ENCODE results near the gene FAM171A1.
"Not testable (repeated sequence)": the region's sequence is repeated elsewhere in the genome, so short reads cannot be mapped to it uniquely, and the experiment has no call there.

Gene FAM171A1

DNA sequence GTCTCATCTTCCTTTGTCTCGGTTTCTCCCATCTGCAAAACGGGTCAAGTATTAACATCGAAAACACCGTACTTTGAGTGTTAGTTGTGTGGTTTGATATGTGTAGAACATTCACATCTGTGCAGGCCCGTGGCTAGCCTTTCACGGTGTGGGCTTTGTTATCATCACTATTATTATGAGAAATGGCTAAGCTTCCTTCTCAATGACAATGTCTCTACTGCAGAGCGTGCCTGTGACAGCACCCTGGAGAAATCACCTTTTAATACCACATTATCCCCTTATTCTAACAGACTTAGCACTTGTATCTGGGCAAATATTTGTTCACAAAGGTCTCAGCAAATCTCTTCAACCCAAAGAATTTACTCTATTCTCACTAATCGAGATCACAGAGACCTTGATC lies 55.8 kb downstream of the FAM171A1 start:
- DNase-seq, result no peak

DNA sequence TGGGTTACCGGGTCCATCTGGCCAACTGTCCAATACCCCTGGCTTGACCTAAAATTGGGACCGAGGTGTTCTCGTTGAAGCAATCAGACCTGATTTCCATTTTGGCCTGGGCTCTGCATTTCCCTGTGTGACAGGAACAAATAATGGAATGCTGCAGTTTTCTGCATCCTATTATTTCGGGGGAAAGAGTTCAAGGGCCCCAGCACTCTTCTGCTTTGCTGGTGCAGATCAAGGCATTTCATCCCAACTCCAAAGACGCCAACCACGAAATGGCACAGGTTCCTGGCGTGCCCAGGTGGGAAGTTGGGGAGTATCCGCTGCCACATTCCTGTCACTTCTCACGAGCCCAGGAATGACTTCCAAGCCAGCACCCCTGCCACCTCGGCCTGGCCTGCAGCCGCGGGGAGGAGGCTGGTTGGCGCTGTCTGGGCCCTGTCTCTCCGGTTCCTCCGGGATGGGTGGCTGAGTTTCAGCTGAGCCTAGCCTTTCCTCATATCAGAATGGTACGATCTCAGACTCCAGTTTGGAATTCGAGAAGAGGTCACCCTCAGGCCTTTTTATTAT lies 56.5 kb downstream of the FAM171A1 start:
- no peak for DNase-seq

DNA sequence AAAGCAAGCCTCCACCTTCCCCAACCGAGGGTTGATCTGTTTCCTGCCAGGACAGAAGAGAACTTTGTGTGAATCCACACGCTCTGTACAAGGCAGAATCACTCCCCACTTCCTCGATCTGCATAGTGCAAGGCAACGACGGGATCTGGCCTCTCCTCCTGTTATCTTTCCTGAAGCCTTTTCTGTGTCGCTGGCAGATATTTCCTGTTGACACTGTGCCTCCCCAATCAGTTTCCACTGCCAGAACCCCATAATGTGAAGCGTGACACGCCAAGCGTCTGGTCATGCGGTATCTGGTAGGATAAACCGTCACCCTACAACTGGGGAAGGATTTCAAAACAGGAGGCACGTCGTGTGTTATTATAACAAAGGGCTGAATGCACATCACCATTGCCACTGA lies 57.2 kb downstream of the FAM171A1 start:
- DNase-seq, result no peak

DNA sequence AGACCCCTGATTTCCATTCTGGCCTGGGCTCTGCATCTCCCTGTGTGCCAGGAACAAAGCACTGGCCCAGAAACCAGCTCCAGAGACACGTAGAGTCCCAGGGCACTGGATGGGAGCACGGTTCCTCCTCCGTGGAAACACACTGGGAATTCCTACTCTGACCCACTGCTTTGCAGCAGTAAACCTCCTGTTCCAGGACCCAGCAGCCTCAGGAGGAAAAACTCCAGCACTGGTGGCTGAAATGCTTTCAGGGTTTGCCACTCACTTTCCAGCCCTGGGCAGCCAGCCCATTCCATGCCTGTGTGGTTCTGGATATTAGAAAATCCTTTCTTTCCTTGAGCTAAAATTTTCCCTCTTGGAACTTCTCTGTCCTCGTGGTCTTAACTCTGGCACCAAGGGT lies 58.0 kb downstream of the FAM171A1 start:
- no peak for DNase-seq

DNA sequence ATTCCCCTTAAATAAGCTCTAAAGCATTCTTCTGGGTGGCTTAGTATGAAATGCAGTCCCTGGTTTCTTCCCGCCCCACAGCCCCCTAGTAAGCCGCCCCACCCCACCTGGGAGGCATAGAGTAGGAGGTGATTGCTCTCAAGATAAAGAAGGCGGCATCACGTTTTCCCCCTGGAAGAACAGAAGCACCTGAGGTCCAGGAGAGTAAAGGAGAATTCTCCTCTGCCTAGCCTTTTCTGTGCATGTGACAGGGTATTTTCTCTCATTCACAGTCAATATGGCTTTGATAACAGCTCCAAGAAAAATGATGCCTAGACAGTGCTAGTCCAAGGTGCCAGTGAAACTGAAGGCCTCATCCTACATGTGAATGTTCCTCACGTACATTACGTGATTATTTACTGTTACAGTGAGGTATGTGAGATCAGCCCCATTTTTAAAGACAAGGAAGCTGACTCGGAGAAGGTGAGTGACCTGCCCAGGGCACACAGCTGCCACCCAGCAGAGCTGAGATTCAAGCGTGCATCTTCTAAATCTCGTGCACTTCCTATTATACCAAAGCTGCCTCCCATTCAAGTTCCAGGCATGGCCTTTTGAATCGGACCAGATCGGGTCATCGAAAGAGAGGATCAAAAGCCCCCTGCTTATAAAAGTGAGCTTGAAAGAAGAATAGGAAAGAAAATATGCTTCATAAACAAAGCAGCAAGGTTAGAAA lies 59.4 kb downstream of the FAM171A1 start:
- no peak for DNase-seq

DNA sequence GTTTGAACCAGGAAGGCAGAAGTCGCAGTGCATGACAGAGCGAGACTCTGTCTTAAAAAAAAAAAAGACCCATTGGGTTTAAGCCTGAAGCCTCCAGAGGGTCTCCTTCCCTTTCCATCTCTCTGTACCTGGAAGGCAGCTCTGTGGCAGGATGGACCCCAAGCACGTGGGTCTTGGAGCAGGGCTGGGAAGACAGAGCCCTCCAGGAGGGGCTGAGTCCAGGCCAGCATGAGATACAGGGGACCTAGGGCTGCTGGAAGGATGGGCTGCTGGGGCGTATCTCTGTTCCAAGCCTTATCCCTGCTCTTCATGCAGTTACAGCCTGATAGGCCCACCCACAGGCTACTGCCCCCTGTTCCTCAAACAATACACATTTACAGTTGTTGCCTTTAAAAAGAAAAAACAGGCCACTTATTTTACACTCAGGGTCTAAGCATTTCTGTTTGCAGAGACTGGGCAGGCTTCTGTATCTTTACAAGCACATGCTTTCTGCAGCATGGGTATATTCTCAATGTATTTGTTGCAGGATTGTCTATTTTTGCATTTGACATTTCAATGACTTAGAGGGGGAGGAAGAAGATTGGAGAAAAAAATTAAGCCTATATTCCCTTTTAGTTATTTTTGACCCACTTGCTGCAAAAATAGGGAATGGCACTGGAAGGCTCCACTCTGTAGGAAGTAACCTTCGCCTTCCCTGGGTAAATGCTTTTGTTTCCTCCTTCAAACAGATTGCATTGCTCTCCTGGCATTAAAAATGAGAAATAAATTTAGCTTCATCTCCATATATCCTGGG lies 60.1 kb downstream of the FAM171A1 start:
- DNase-seq, result no peak

DNA sequence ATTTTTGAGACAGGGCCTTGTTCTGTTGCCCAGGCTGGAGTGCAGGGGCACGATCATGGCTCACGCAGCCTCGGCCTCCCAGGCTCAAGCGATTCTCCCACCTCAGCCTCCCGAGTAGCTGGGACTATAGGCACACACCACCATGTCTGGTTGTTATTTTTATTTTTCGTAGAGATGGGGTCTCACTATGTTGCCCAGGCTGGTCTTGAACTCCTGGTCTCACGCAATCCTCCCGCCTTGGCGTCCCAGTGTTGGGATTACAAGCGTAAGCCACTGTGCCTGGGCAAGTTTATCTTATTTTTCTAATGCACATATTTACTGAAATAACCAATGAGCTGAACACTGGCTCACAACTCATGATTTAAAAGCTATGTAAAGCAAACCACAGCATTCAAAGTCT lies 61.9 kb downstream of the FAM171A1 start:
- DNase-seq, result no peak

DNA sequence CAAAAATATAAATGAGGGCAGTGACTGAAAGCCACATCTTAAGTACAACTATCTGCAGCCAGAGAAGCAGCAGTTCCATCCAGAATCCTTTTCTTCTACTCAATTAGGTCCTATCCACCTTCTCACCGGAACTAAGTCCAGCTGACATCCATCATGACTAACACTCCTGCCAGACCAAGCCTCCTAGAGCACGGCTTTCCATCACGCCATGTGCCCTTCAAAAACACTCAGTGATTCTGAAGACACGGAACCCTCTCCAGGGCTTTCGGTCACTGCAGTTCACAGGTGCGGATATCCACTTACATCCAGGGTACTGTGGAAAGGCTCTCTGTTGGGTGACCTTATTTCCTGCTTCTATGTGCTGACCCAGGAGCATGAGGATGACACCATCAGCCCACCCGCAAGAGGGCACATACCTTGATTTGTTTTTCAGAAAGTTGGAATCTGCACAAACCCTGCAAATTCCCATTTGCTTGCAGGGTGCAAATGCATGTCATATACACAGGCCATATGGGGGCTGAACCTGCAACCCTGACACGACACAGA lies 64.3 kb downstream of the FAM171A1 start:
- DNase-seq, result no peak

DNA sequence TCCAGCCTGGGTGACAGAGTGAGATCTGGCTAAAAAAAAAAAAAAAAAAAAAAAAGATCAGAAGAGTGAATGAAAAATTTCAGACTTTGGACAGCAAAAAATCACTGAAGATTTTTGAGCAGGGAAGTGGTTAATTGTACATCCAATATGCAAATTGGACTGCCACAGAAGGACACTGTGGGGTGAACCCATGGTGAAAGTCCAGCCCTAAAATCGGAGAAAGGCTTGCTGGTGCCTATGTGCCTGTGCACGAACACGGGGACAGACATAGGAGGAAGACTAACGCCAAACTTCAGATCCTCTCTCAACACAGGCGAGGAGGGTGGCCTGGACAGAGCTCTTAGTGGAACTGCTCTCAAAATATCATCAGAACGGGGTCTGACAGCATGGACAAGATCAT lies 65.5 kb downstream of the FAM171A1 start:
- no peak for DNase-seq

DNA sequence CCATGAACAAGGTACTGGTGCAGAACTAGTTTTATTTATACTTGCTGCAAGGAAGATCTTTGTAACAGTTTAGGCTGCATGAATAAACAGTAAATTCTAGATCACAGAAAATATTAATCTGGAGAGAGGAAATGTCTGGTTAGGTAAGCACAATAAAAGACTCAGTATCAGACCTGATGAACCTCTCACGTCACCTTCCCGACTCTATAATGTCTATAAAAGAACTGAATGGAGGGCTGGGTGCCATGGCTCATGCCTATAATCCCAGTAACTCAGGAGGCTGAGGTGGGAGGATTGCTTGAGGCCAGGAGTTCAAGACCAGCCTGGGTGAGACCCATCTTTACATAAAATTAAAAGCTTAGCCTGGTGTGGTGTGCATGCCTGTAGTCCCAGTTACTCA lies 65.9 kb downstream of the FAM171A1 start:
- no peak for DNase-seq

DNA sequence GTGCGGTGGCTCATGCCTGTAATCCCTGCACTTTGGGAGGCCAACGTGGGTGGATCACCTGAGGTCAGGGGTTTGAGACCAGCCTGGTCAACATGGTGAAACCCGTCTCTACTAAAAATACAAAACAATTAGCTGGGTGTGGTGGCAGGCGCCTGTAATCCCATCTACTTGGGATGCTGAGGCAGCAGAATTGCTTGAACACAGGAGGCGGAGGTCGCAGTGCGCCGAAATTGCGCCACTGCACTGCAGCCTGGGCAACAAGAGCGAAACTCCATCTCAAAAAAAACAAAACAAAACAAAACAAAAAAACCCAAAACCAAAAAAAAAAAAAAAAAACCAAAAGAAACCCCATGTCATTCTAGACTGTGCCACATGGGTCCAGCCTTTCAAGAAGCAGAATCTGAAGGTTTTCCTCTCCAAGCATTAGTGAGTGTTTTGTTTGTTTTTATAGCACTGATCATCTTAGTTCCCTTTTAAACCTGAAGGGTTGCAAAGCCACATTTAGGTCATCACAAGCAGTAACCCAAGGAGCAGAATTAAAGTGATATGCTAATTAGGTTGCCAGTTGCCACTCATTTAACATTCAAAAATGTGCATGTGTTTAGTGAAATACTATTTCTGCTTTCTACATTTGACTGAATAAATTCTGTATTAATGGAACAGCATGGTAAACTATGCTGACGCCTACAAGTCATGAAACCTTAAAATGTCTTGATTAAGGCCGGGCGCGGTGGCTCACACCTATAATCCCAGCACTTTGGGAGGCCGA lies 68.7 kb downstream of the FAM171A1 start:
- not testable (repeated sequence) for DNase-seq

DNA sequence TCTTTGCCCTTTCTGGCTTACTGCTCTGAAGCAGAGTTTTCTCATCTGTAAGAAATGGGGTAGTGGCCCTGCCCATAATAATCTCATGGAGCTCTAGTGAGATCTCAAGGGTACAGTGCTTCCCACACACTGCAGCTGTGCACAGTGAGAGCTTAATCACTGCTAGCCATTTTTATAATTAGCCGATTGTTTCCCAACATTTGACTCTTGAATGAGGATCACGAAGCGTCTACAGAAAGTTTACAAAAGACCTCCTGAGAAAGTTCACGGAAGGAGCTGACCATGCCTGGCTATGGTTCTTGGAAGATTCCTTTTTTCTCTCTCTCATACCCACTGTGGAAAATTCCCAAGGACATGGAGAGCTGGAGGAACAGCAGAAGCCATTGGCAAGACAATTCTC lies 70.4 kb downstream of the FAM171A1 start:
- no peak for DNase-seq

DNA sequence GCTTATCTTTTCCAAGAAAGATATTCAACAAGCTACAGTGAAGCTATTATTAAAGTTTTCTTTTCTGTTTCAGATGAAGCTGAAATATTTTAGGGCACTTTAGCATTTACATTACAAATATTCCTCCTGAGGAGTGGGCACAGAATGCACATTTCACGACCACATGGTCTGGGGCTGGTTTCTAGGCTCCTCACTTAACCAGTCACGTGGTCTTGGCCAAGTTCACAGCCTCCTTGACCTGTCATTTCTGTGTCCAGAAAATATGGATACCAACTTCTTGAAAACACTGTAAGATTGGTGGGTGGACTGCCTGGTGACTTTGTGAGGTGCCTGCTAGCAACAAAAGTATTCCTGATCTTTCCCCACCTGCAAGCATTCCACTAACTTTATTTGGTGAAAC lies 70.9 kb downstream of the FAM171A1 start:
- no peak for DNase-seq

DNA sequence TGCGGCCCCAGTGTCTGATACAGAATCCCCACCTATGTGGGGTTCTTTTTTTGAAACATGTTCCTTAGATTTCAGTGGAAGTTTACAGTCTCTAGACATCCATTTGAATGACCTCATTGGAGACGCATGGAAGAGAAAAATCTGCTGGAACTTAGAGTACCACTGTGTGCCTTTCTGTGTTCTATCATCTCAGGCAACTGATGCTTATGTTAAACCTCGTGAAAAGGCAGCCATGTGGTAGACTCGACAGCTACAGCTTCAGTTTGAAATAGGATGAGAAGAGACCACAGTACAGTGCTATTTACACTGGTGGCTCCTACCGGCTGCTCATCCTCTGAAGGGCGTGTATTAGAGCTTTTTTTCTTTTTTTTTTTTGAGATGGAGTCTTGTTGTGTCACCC lies 74.4 kb downstream of the FAM171A1 start:
- no peak for DNase-seq

DNA sequence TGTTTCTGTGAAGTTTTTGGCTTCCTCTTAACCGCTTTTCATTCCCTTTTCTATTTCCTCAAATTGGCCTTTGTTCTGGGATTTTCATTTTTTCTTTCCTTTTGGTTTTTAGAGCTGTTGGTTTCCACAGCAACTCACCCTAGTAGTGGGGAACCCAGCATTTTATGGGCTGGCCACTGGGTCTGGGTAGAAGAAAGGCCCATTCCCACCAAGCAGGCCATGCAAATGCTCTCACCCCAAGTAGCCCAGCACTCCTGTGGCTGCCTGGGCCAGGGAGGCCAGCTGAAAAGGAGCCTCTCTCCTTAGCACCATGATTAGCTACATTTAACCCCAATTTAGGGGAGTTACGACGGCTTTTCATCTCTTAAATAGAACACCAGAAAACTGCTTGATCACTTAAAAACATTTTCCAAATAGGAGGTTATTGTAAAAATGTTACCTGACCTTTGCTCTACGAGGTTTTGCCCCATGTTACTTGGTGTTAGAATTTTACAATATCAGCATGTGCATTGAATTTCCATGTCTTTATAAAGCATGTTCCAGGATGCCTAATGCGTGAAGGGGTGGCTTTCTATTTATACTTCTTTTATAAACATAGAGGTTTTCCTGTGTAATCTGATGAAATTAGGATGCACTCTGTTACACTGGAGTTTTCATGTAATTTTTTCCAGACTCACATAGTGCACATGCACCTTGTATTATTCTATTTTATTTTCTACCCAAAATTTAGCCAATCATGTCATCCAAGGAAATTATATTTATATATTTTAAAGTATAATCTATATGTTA lies 75.4 kb downstream of the FAM171A1 start:
- no peak for DNase-seq

DNA sequence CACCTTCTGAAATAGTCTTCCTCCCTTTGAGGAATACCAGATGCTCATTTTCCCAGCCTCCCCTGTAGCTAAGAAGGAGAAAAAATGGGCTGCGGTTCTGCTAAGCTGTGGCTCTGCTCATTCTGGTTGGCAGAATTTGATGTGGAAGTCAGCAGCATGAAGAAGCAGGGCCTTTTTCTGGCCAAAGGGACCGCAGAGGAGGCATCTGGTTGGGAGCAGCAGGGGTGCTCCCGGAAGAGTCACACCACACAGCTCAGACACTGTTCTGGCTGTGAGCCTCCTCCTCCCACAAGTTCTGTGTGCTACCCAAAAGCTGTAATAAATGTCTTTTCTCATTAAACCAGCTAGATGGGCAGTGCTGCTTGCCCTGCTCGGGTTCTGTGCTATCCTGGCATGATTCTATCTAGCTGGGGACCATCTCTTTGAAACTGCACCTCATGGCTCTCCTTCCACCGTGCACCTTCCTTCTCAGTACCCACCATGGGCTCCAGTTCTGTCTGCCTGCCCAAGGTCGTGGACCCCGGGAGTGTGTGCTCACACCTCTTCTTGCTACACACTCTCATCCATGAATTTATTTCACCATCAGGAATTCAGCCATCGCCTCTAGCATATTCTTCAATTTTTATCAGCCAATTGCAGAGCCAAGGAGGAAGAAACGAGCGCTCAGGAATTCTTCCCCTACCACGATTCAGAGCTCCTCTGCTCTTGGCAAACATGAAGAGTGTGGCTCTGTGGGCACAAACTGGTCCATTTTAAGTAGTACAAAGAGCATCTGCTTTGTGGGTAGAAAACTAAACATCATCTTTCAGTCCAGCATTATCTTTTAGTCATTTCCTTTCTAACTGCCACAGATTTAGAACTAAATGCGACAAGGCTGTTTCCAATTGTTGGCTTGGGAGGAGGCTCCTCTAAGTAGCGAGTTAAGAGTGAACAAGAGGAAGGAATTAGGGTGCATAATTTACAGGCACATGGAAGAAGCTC lies 76.9 kb downstream of the FAM171A1 start:
- DNase-seq, result no peak

DNA sequence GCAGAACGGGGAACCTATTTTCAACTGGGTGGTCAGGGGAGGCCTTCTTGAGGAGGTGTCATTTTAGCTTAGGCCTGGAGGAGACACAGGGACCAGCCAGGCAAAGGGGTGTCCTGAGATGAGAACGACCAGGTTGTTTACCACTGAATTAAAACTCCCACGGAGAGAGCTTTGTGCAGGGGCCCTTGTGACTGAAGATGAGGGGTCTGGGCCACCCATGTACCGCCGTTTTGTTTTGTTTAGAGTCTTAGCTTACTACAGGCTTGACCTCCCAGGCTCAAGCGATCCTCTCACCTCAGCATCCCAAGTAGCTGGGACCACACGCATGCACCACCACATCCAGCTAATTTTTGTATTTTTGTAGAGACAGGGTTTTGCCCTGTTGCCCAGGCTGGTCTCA lies 80.4 kb downstream of the FAM171A1 start:
- no peak for DNase-seq

DNA sequence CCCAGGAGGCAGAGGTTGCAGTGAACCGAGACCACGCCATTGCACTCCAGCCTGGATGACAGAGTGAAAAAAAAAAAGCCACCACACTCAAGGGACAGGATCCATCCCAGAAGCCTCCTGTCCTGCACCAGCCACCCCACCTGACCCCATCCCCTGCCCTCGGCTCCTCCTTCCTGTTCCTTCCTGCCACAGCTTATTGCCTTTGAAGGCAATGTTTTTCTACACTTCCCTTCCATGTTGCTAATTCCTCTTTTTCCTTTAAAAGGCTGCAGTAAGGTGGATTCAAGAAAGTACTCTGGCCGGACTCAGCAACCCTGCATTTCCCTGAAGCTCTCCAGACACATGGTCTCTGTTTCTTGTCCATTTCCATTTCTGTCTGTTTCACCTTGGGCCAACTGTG lies 80.9 kb downstream of the FAM171A1 start:
- no peak for DNase-seq

DNA sequence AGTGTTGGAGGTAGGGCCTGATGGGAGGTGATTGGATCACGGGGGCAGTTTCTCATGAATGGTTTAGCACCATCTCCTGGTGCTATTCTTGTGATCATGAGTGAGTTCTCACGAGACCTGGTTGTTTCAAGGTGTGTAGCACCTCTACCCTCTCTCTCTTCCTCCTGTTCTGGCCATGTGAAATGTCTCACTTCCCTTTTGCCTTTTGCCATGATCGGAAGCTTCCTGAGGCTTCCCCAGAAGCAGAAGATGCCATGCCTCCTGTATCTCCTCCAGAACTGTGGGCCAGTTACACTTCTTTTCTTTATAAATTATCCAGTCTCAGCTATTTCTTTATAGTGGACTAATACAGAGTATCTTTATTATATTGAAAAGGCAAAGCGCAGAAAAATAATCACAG lies 90.1 kb downstream of the FAM171A1 start:
- no peak for DNase-seq

DNA sequence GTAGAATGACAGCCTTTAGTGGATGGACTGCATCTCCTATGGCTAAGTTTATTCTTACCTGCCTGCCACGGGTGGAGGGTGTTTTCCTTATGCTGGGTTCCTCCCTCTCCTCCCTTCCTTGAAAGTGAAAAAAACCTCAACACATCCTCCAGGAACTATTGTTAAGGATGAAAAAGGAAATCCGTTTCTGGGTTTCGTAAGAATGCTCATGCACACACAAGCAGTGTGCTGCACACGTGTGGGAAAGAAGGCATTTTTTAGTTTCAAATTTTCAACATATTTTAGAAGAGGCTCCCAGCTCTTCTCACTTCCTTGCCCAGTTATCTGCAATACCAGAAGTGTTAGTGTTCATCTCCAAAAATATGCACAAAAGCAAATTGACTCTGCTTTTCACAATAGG lies 90.6 kb downstream of the FAM171A1 start:
- DNase-seq, result no peak

DNA sequence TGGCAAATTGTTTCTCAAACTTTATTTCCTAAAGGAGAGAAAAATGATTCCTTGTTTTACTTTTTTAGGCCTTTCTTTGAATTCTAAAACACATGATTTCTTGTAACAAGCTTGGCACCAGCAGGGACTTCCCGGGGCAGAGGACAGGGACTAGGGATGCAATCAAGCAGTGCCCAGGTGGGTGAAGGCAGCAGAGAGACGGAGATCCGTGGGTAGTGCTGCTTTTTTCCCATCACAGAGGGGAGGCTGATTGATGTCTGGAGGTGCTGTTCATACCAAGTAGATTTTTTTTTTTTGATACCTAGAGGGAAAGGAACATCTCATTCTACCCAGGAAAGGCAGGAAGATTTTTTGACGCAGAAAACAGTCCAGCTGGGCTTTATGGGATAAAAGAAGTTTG lies 91.9 kb downstream of the FAM171A1 start:
- DNase-seq, result no peak

Data from activated CD8-positive, alpha-beta memory T cell treated with anti-CD3 and anti-CD28 coated beads, Interleukin-2, amount 50 U/mL, for 4 hours (primary cell).